ENCODE results near the gene PAPPA2.
"Not testable (repeated sequence)": the region's sequence is repeated elsewhere in the genome, so short reads cannot be mapped to it uniquely, and the experiment has no call there.

PAPPA2 gene

DNA sequence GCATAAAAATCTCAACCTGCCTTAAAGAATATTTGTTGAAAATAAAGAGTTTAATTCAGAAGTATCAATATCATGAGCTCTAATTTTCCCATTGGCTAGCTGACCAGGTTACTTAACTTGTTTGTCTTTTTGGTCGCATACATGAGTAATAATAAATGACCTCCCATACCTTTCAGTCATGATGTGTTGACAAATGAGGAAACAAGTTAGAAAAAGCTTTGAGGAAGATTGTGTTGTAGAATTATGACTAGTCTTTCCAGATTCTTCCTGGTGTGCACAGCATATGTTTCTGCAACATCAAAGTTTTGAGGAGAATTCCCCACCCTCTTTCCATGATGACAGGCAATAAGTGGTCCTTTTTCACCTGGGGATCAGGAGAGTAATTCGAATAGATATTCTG lies 17.6 kb upstream of the PAPPA2 start:
- H3K4me3 ChIP-seq (ENCODE audit: low read depth, low read length): no peak overlapping the region
- TF ChIP-seq, protein P1, sequence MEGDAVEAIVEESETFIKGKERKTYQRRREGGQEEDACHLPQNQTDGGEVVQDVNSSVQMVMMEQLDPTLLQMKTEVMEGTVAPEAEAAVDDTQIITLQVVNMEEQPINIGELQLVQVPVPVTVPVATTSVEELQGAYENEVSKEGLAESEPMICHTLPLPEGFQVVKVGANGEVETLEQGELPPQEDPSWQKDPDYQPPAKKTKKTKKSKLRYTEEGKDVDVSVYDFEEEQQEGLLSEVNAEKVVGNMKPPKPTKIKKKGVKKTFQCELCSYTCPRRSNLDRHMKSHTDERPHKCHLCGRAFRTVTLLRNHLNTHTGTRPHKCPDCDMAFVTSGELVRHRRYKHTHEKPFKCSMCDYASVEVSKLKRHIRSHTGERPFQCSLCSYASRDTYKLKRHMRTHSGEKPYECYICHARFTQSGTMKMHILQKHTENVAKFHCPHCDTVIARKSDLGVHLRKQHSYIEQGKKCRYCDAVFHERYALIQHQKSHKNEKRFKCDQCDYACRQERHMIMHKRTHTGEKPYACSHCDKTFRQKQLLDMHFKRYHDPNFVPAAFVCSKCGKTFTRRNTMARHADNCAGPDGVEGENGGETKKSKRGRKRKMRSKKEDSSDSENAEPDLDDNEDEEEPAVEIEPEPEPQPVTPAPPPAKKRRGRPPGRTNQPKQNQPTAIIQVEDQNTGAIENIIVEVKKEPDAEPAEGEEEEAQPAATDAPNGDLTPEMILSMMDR (IDR thresholded peaks at IDR 0.05; ENCODE audit: borderline replicate concordance, insufficient read depth, low read depth, low read length): no peak

- TF ChIP-seq, protein P1 (IDR thresholded peaks at IDR 0.05; ENCODE audit: borderline replicate concordance, insufficient read depth, low read depth, low read length): no peak
Observed at GRCh38 chr1:176448340-176448739, 14.6 kb upstream of the PAPPA2 start.

DNA sequence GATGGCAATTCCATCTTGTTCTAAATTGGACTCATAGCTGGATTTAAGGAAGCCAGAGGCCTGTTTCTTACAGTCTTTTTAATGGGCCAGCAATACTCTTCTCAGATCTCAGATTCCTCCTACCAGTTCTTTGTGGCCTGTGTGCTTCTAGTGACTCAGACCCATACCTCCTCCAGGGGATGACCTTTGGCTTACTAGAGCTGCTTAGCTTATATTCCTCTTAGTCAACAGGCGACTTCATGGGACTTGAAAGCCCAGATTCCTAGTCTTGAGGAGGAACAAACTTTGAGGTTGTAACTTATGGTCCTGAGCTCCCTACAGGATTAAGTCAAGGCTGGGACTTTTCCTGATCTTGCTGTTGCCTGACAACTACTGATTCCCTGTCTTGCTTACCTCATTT lies 12.4 kb upstream of the PAPPA2 start:
- no peak overlapping the region for H3K4me3 ChIP-seq (ENCODE audit: low read depth, low read length)
- TF ChIP-seq, protein P1 (IDR thresholded peaks at IDR 0.05; ENCODE audit: borderline replicate concordance, insufficient read depth, low read depth, low read length): no peak

More at GRCh38 chr1:176448340-176448739, 14.6 kb upstream of the PAPPA2 start:
- H3K4me3 ChIP-seq (ENCODE audit: low read depth, low read length): no peak overlapping the region

DNA sequence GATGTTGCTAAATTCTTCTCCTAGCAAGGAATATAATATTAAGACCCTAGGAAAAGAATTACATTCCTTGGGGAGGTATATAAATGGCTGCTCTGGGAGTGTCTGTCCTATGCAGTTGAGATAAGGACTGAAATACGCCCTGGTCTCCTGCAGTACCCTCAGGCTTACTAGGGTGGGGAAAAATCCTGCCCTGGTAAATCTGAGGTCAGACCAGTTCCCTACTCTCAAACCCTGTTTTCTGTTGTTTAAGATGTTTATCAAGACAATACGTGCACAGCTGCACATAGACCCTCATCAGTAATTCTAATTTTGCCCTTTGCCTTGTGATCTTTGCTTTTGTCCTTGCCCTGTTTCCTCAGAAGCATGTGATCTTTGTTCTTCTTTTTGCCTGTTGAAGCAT lies 11.2 kb upstream of the PAPPA2 start:
- H3K4me3 ChIP-seq (ENCODE audit: low read depth, low read length): not testable (repeated sequence)

DNA sequence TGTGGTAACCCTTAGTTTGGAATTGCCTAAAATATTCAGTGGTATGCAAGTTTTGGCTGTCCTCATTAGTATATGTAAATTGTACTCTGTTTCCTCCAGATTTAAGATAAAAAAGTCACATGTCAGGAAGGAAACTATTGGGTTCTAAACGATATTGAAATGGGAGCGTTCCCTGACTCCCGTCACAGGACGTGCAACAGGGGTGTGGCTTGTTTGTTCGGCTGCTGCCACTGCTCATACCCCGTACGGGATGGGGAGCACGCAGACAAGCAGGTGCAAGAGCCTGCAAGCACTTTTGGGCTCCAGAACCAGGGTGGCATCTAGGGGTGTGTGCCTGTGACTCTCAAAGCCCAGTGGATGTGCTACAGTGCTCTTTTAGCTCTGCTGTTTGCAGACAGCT lies 6.2 kb upstream of the PAPPA2 start:
- TF ChIP-seq, protein P1 (IDR thresholded peaks at IDR 0.05; ENCODE audit: borderline replicate concordance, insufficient read depth, low read depth, low read length): no peak
- H3K4me3 ChIP-seq (ENCODE audit: low read depth, low read length): no peak overlapping the region

- H3K4me3 ChIP-seq (ENCODE audit: low read depth, low read length): no peak overlapping the region
- TF ChIP-seq, protein P1 (IDR thresholded peaks at IDR 0.05; ENCODE audit: borderline replicate concordance, insufficient read depth, low read depth, low read length): no peak
Observed at GRCh38 chr1:176460544-176461336, 2.2 kb upstream of the PAPPA2 start.

GRCh38 chr1:176461576-176461975 lies 1.4 kb upstream of the PAPPA2 start:
- TF ChIP-seq, protein P1 (IDR thresholded peaks at IDR 0.05; ENCODE audit: borderline replicate concordance, insufficient read depth, low read depth, low read length): no peak
- H3K4me3 ChIP-seq (ENCODE audit: low read depth, low read length): no peak overlapping the region

Data from GM12875 (cell line).